H1 (cell line): ENCODE data around the gene SPR. TPM values are rescaled to one million over a fixed set of nuclear protein-coding genes. Genes with fewer than 3 reads are reported as not detected.

Experiments used
- CEBPB ChIP-seq: IDR thresholded peaks from 2 replicates; pipeline ENCODE4 v1.6.1; 2012; ENCODE audit warnings: low read depth, low read length
- CREB1 ChIP-seq: IDR thresholded peaks from 2 replicates; pipeline ENCODE4 v1.6.1; 2012; ENCODE audit warnings: inconsistent platforms
- NRF1 ChIP-seq: IDR thresholded peaks from 2 replicates; pipeline ENCODE4 v1.6.1; 2011; ENCODE audit warnings: mild to moderate bottlenecking, low read depth, low read length, improper control_type of control experiment
- TCF12 ChIP-seq: IDR thresholded peaks from 2 replicates; pipeline ENCODE4 v1.6.1; 2011; ENCODE audit warnings: low read depth, mild to moderate bottlenecking, low read length
- polyA plus RNA-seq, 7 experiments: library from polyadenylated mRNA; depleted of rRNA in 3 of 7; stranded (reverse) in 5 of 7; unstranded in 2 of 7; fragments of >200 nt in 5 of 7; fragments of 200-250 nt in 2 of 7; gene quantifications; 1 replicate in 5 of 7; 2 replicates in 1 of 7; 4 replicates in 1 of 7; pipeline versions ENCODE4 v1.2.1 to v1.2.3, GENCODE V29; 2011 to 2013; ENCODE audit warnings: missing spikeins in 2 of 7, mixed read lengths in 2 of 7
- total RNA-seq: library from RNA; stranded (reverse); fragmentation: NEBNext Ultra II Directional; extraction: Animal tissue kit (Norgen Biotek cat#: 25700); gene quantifications from 2 replicates; pipeline ENCODE4 v1.2.1, GENCODE V29; 2021

Gene SPR
- total and polyA plus RNA-seq, 2 of the 8 experiments (the other 6 are each of a cell fraction or from before 2014, with no cell fraction given), result 4.5 to 11.5 TPM

GRCh38 chr2:72894514-72894913 is 7.3 kb downstream of the SPR start (continued):
- no peak for TF ChIP-seq CEBPB
- no peak for TF ChIP-seq CREB1
- TF ChIP-seq TCF12, result no peak
- no peak for TF ChIP-seq NRF1
